Skeletal muscle tissue (tissue), 4 donors: Measurements from ENCODE around the gene PIWIL1. TPM values are rescaled to one million over a fixed set of nuclear protein-coding genes. Genes with fewer than 3 reads are reported as not detected.

Source experiments
- H3K27ac ChIP-seq: one replicate; pipeline ENCODE4 v1.7.0; 2013; ENCODE audit warnings: mild to moderate bottlenecking, low read depth, low read length, inconsistent platforms
- H3K27me3 ChIP-seq, 3 donors: one replicate each; pipeline ENCODE4 v1.7.0; 2013; ENCODE audit warnings: low read length in 3 of 3; ENCODE audit not compliant: control insufficient read depth in 3 of 3, insufficient read depth in 3 of 3
- H3K36me3 ChIP-seq, 3 donors: one replicate each; pipeline ENCODE4 v1.7.0; 2013; ENCODE audit warnings: low read length in 3 of 3; ENCODE audit not compliant: control insufficient read depth in 3 of 3, insufficient read depth in 3 of 3
- H3K4me1 ChIP-seq, 3 donors: one replicate each; pipeline ENCODE4 v1.7.0; 2013; ENCODE audit warnings: low read length in 3 of 3, mild to moderate bottlenecking in 3 of 3; ENCODE audit not compliant: control insufficient read depth in 3 of 3, insufficient read depth in 3 of 3
- H3K4me3 ChIP-seq, 3 donors: one replicate each; pipeline ENCODE4 v1.7.0; 2013; ENCODE audit warnings: low read length in 3 of 3
- H3K9ac ChIP-seq, 3 donors: one replicate each; pipeline ENCODE4 v1.7.0; 2013; ENCODE audit warnings: low read length in 3 of 3, mild to moderate bottlenecking in 3 of 3, moderate library complexity in 2 of 3, low read depth in 1 of 3
- H3K9me3 ChIP-seq, 3 donors: one replicate each; pipeline ENCODE4 v1.7.0; 2013; ENCODE audit warnings: low read length in 3 of 3; ENCODE audit not compliant: control insufficient read depth in 3 of 3
- total RNA-seq: library from RNA; depleted of rRNA; stranded (reverse); fragments of >200 nt; gene quantifications from one replicate; pipeline ENCODE4 v1.2.3, GENCODE V29; 2014
- donor health status: Osteomylitis.

Gene PIWIL1
- total RNA-seq, 1 donor from 2014 or later: not detected

- no peak overlapping the region for H3K27ac ChIP-seq
- no peak overlapping the region for H3K4me3 ChIP-seq
- H3K9ac ChIP-seq: no peak overlapping the region
- no peaks in the 10 kb centered on the region for H3K36me3 ChIP-seq
- H3K9me3 ChIP-seq: no peaks in the 10 kb centered on the region
- H3K27me3 ChIP-seq: peaks cover 7 to 23% (median 14%) of the 10 kb centered on the region in 3 donors
- no peaks in the 10 kb centered on the region for H3K4me1 ChIP-seq
These were observed 2.8 kb upstream of the PIWIL1 start for GRCh38 chr12:130334937-130335336.

DNA sequence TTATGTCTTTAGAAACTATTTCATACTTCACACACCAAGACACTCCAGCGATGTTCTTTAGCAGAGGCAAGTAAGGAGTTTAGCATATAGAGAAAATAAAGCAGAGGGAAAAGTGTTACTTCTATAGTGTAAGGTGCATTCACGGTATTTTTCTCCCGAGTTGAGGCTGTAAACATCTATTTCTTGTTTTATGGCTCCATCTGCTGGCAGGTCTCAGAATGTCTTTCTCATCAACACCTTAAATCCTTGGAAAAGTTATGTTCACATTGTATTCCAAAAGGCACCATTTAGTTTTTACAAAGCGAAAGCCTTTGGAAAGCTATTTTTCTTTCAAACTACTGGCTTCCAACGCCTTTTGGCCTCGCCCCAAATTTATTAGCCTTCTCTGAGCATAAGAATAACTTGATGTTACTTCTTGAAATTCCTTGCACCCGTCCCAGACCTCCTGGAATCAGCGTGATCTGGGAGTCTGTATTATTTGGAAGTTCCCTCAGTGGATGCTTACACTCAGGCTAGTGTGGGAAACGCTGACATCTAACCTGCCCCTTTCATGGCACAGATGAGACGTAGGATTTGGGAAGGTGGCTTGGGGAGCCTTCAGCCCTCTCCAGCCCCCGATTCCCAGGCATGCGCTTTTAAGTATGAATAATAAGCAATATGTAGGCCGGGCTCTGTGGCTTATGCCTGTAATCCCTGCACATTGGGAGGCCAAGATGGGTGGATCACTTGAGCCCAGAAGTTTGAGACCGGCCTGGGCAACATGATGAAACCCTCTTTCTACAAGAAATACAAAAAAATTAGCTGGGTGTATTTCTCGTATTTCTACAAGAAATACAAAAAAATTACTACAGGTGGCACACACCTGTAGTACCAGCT is 1.9 kb upstream of the PIWIL1 start:
- Histone ChIP-seq H3K27me3 (peaks cover 11 to 24% (median 18%) of the 10 kb centered on the region in 3 donors), H3K9me3 (no peaks in the 10 kb centered on the region), H3K36me3 (no peaks in the 10 kb centered on the region), H3K4me1 (no peaks in the 10 kb centered on the region), H3K4me3 (no peak overlapping the region), H3K9ac (no peak overlapping the region), H3K27ac (no peak overlapping the region)

- H3K9me3 ChIP-seq: peaks cover 0 to 2% (median 0%) of the 10 kb centered on the region in 3 donors
These were observed 782 bp upstream of the PIWIL1 start for GRCh38 chr12:130336723-130337487.

DNA sequence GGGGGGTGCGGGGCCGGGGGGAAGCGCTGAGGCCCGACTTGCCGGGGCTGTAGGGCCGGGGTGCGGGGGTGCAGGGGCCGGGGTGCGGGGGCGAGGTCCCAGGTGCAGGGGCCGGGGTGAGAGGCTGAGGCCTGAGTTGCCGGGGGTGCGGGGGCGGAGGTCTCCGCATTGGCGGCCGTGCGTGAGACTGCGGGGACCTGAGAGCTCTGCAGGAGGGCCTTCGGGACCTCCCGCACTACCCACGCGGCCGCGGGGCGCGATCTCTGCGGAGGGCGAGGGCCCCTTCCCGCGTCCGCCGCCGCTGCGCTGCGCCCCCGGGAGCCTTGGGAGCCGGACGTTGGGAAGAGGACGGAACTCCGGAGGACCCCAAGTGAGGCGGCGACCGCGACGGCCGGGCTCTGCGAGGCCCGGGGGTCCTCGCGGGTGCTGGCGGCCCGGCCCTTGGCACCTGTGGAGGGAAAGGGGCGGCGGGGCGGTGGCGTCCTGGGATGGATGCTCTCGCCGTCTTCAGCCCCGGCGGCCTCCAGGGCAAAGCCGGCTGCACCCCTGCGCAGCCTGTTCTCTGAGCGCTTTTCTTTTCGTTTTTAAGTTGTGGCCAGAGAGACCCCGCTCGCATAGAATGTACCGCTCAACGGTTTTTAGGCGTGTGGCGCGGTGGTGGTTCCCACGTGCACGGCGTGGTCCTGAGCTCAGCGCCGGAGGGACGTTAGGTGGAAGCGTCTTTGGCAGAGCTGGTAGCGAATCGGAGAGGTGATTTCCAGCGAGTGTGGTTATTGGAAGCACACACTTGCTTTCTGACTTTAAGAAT is 1.3 kb downstream of the PIWIL1 start:
- no peak overlapping the region for H3K27ac ChIP-seq
- peak overlapping the region in 1 of 3 donors; percentile 35 for H3K4me3 ChIP-seq
- no peaks in the 10 kb centered on the region for H3K36me3 ChIP-seq
- H3K9me3 ChIP-seq: peaks cover 0 to 2% (median 0%) of the 10 kb centered on the region in 3 donors
- H3K9ac ChIP-seq: no peak overlapping the region
- no peaks in the 10 kb centered on the region for H3K4me1 ChIP-seq
- H3K27me3 ChIP-seq: peaks cover 11 to 22% (median 13%) of the 10 kb centered on the region in 3 donors

More at GRCh38 chr12:130336723-130337487, 782 bp upstream of the PIWIL1 start:
- peaks cover 11 to 22% (median 18%) of the 10 kb centered on the region in 3 donors for H3K27me3 ChIP-seq
- no peak overlapping the region for H3K27ac ChIP-seq
- no peak overlapping the region for H3K4me3 ChIP-seq
- H3K9ac ChIP-seq: no peak overlapping the region
- no peaks in the 10 kb centered on the region for H3K4me1 ChIP-seq
- H3K36me3 ChIP-seq: no peaks in the 10 kb centered on the region

- H3K27ac ChIP-seq: no peak overlapping the region
- no peak overlapping the region for H3K4me3 ChIP-seq
- H3K9ac ChIP-seq: no peak overlapping the region
- peaks cover 9 to 17% (median 11%) of the 10 kb centered on the region in 3 donors for H3K27me3 ChIP-seq
- peaks cover 0 to 2% (median 0%) of the 10 kb centered on the region in 3 donors for H3K9me3 ChIP-seq
- no peaks in the 10 kb centered on the region for H3K4me1 ChIP-seq
- H3K36me3 ChIP-seq: no peaks in the 10 kb centered on the region
These were observed 2.3 kb downstream of the PIWIL1 start for GRCh38 chr12:130339951-130340350.

- Histone ChIP-seq H3K27ac (no peak overlapping the region), H3K9ac (no peak overlapping the region), H3K36me3 (no peaks in the 10 kb centered on the region), H3K27me3 (peaks cover 8 to 17% (median 11%) of the 10 kb centered on the region in 3 donors), H3K4me1 (no peaks in the 10 kb centered on the region), H3K9me3 (peaks cover 0 to 2% (median 0%) of the 10 kb centered on the region in 3 donors), H3K4me3 (no peak overlapping the region)
These were observed 4.8 kb downstream of the PIWIL1 start for GRCh38 chr12:130342442-130342841.

DNA sequence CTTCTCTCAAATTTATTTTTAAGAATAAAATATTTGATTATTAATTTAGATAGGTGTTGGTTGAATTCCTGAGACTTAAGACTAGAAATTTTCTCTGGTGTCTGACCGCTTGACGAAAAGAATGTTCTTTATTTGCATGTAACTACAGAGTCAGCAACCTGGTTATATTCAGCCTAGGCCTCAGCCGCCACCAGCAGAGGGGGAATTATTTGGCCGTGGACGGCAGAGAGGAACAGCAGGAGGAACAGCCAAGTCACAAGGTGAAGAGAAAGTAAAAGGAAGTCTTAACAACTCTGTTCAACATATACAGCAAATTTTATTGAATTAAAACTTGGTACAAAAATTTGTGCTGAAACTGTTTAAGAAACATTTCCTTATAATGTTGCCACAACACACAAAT is 5.2 kb downstream of the PIWIL1 start:
- Histone ChIP-seq H3K4me3 (no peak overlapping the region), H3K4me1 (no peaks in the 10 kb centered on the region), H3K27me3 (peaks cover 8 to 19% (median 11%) of the 10 kb centered on the region in 3 donors), H3K9ac (no peak overlapping the region), H3K9me3 (peaks cover 0 to 2% (median 0%) of the 10 kb centered on the region in 3 donors), H3K36me3 (no peaks in the 10 kb centered on the region), H3K27ac (no peak overlapping the region)

- H3K9ac ChIP-seq: no peak overlapping the region
- no peaks in the 10 kb centered on the region for H3K4me1 ChIP-seq
- peaks cover 8 to 12% (median 8%) of the 10 kb centered on the region in 3 donors for H3K27me3 ChIP-seq
These were observed 6.8 kb downstream of the PIWIL1 start for GRCh38 chr12:130344529-130344928.

DNA sequence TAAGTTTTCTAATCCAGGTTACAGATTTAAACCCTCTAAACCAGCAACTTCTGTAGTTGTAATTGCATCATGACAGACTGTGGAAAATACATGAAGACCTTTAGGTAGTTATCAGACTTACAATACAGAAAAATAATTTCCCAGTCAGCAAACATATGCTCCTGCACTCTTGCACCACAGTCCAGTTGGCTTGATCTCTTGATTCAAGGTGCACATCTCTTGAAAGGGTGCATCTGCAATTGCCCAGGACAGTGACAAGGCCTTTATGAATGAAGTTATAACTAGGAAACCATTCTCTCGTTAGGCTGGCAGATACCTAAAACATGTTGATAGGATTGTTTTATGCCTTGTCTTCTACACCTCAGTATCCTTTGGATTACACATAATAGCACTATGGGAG is 7.6 kb downstream of the PIWIL1 start:
- no peak overlapping the region for H3K9ac ChIP-seq
- peaks cover under 1 to 4% (median under 1%) of the 10 kb centered on the region in 3 donors for H3K27me3 ChIP-seq
- H3K36me3 ChIP-seq: no peaks in the 10 kb centered on the region
- peaks cover 0 to 2% (median 0%) of the 10 kb centered on the region in 3 donors for H3K9me3 ChIP-seq
- no peak overlapping the region for H3K27ac ChIP-seq
- no peak overlapping the region for H3K4me3 ChIP-seq
- no peaks in the 10 kb centered on the region for H3K4me1 ChIP-seq

More at GRCh38 chr12:130344529-130344928, 6.8 kb downstream of the PIWIL1 start:
- Histone ChIP-seq H3K36me3 (no peaks in the 10 kb centered on the region), H3K27ac (no peak overlapping the region), H3K9me3 (peaks cover 0 to 2% (median 0%) of the 10 kb centered on the region in 3 donors), H3K4me3 (no peak overlapping the region)
